Smooth muscle cell (in vitro differentiated cells): Measurements from ENCODE around the gene TBC1D7. TPM values are rescaled to one million over a fixed set of nuclear protein-coding genes. Genes with fewer than 3 reads are reported as not detected.

Experiments
- DNase-seq: peaks from one replicate; lab custom pipeline; 2025; ENCODE audit not compliant: unreplicated experiment; lab: John Stamatoyannopoulos, UW
- H2AFZ ChIP-seq: fragments of 200-600 bp; sonication (generic); 2 replicates; pipeline ENCODE4 v1.6.0; 2016; ENCODE audit warnings: antibody characterized with exemption, low read depth, mild to moderate bottlenecking
- H3F3A ChIP-seq: fragments of 200-600 bp; sonication (generic); 2 replicates; pipeline ENCODE4 v1.6.0; 2017; ENCODE audit warnings: antibody characterized with exemption, low read depth
- H3K27ac ChIP-seq: fragments of 200-600 bp; sonication (generic); 2 replicates; pipeline ENCODE4 v1.5.1; 2016; ENCODE audit warnings: low read depth, mild to moderate bottlenecking
- H3K27me3 ChIP-seq: fragments of 200-600 bp; sonication (generic); 2 replicates; pipeline ENCODE4 v1.6.1; 2016; ENCODE audit warnings: low read depth, mild to moderate bottlenecking
- H3K36me3 ChIP-seq: fragments of 200-600 bp; sonication (generic); 2 replicates; pipeline ENCODE4 v1.5.1; 2016; ENCODE audit warnings: low read depth
- H3K4me1 ChIP-seq: fragments of 200-600 bp; sonication (generic); 2 replicates; pipeline ENCODE4 v1.5.1; 2016; ENCODE audit warnings: low read depth
- H3K4me2 ChIP-seq: fragments of 200-600 bp; sonication (generic); 2 replicates; pipeline ENCODE4 v1.6.0; 2016; ENCODE audit warnings: mild to moderate bottlenecking
- H3K4me3 ChIP-seq: fragments of 200-600 bp; sonication (generic); 2 replicates; pipeline ENCODE4 v1.5.1; 2016; ENCODE audit warnings: mild to moderate bottlenecking
- H3K79me2 ChIP-seq: fragments of 200-600 bp; sonication (generic); 2 replicates; pipeline ENCODE4 v1.6.0; 2016; ENCODE audit warnings: low read depth, mild to moderate bottlenecking
- H3K9ac ChIP-seq: fragments of 200-600 bp; sonication (generic); 2 replicates; pipeline ENCODE4 v1.6.0; 2016; ENCODE audit warnings: low read depth
- H3K9me3 ChIP-seq: fragments of 200-600 bp; sonication (generic); replicated peaks from 2 replicates; pipeline ENCODE4 v1.5.1; 2016; ENCODE audit warnings: low read depth
- H4K20me1 ChIP-seq: fragments of 200-600 bp; sonication (generic); 2 replicates; pipeline ENCODE4 v1.6.0; 2016; ENCODE audit warnings: low read depth
- WGBS: methylation state at CpG from one replicate; pipeline ENCODE4 v1.1.7; 2016; ENCODE audit warnings: low lambda C conversion rate; 5-methylcytosine and 5-hydroxymethylcytosine counted together
- polyA plus RNA-seq: library from polyadenylated mRNA; unstranded; fragments of >200 nt; fragmentation: Nextera tagmentation; extraction: Ambion mirVana; gene quantifications from 2 replicates; pipeline ENCODE4 v1.2.1, GENCODE V29; 2016
- total RNA-seq: library from RNA; depleted of rRNA; stranded (reverse); fragments of >200 nt; gene quantifications from 2 replicates; pipeline ENCODE4 v1.2.3, GENCODE V29; 2014
- TF ChIP-seq, protein P1 (sequence below): fragments of 200-600 bp; sonication (generic); IDR thresholded peaks from 2 replicates; pipeline ENCODE4 v1.5.1; 2017; ENCODE audit warnings: borderline replicate concordance, mild to moderate bottlenecking, antibody characterized with exemption; ENCODE audit not compliant: insufficient read depth, poor library complexity, severe bottlenecking

Gene TBC1D7
- total and polyA plus RNA-seq, 2 experiments from 2014 or later, result 21.1 to 39.6 TPM

DNA sequence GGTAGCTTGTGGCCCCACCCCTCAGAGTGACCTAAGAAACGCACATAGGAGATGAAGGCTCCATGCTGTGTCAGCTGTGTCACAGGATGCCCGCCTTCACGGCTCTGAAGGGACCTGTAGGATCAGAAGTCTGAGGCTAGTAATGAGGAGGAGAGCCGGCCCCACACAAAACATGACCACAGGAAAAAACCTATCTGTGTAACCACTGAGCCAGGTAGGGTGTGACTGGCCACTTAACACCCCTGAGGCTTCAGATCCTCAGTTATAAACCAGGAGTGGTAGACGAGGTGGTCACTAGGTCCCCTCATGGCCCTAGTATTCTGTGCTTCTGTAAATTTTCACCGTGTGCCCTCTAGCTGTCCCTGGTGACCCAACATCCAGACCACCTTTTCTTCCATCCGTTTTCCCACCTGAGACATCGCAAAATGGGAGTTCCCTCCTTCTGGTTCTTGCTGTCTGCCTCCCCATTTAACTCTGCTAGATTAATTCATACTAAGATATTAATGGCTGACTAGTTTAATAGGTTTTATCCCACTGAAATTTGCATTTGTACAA is 52.8 kb downstream of the TBC1D7 start:
- no peak overlapping the region for H3K9ac ChIP-seq
- no peak overlapping the region for H3K27ac ChIP-seq
- DNase-seq, result no peak
- H3F3A ChIP-seq, result peaks cover 13% of the 10 kb centered on the region
- H2AFZ ChIP-seq, result no peak overlapping the region
- no peaks in the 10 kb centered on the region for H3K79me2 ChIP-seq
- H3K4me2 ChIP-seq, result no peak overlapping the region
- H3K27me3 ChIP-seq, result no peaks in the 10 kb centered on the region
- peaks cover 8% of the 10 kb centered on the region for H3K4me1 ChIP-seq
- no peak overlapping the region for H3K4me3 ChIP-seq
- TF ChIP-seq, protein P1, sequence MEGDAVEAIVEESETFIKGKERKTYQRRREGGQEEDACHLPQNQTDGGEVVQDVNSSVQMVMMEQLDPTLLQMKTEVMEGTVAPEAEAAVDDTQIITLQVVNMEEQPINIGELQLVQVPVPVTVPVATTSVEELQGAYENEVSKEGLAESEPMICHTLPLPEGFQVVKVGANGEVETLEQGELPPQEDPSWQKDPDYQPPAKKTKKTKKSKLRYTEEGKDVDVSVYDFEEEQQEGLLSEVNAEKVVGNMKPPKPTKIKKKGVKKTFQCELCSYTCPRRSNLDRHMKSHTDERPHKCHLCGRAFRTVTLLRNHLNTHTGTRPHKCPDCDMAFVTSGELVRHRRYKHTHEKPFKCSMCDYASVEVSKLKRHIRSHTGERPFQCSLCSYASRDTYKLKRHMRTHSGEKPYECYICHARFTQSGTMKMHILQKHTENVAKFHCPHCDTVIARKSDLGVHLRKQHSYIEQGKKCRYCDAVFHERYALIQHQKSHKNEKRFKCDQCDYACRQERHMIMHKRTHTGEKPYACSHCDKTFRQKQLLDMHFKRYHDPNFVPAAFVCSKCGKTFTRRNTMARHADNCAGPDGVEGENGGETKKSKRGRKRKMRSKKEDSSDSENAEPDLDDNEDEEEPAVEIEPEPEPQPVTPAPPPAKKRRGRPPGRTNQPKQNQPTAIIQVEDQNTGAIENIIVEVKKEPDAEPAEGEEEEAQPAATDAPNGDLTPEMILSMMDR, result no peak
- H3K36me3 ChIP-seq, result no peaks in the 10 kb centered on the region
- H3K9me3 ChIP-seq, result no peaks in the 10 kb centered on the region
- H4K20me1 ChIP-seq, result no peaks in the 10 kb centered on the region
- WGBS, result 84% methylated on average over 8 of the region's 8 CpGs

DNA sequence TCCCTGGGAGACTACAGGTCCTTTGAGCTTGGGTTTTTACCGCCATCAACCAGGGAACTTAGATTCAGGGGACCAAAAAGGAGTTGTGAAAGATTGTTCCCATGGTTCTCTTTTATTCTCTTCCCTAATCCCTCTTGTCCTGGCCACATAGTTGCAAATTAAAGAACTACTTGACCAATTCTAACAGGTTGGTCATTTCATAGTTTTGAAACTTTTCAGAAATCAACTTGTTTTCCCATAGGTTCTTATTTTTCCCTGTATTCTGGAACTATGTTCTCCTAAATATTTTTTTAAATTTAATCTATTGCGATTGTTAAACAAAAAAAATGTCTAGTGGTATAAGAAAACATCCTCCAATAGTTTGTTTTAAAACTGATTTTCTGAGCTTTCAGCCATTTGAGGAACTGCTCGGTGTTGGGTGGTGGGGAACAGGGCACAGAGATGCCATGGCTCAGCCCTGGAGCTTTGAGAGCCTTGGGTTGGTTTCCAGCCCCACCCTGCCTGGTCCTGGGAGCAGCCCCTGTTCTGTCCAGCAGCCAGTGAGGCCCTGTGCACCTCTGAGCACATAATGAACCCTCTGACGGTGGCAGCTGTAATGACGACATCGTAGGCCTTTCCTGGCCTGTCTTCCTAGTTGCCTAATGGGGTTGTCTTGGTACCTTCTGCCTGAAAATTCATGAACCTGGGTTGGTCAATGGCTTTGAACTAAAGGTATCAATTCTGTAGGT is 53.5 kb downstream of the TBC1D7 start:
- no peaks in the 10 kb centered on the region for H3K79me2 ChIP-seq
- H3K4me3 ChIP-seq, result no peak overlapping the region
- no peaks in the 10 kb centered on the region for H3K36me3 ChIP-seq
- H3F3A ChIP-seq, result peaks cover 13% of the 10 kb centered on the region
- H3K27me3 ChIP-seq, result no peaks in the 10 kb centered on the region
- WGBS, result 68% methylated on average over 6 of the region's 6 CpGs
- H3K9me3 ChIP-seq, result no peaks in the 10 kb centered on the region
- no peak overlapping the region for H2AFZ ChIP-seq
- TF ChIP-seq, protein P1, result no peak
- H3K27ac ChIP-seq, result peak overlapping the region; percentile 73
- H4K20me1 ChIP-seq, result no peaks in the 10 kb centered on the region
- H3K4me1 ChIP-seq, result peaks cover 8% of the 10 kb centered on the region
- DNase-seq, result no peak
- H3K4me2 ChIP-seq, result peak overlapping the region; percentile 57
- H3K9ac ChIP-seq, result no peak overlapping the region

DNA sequence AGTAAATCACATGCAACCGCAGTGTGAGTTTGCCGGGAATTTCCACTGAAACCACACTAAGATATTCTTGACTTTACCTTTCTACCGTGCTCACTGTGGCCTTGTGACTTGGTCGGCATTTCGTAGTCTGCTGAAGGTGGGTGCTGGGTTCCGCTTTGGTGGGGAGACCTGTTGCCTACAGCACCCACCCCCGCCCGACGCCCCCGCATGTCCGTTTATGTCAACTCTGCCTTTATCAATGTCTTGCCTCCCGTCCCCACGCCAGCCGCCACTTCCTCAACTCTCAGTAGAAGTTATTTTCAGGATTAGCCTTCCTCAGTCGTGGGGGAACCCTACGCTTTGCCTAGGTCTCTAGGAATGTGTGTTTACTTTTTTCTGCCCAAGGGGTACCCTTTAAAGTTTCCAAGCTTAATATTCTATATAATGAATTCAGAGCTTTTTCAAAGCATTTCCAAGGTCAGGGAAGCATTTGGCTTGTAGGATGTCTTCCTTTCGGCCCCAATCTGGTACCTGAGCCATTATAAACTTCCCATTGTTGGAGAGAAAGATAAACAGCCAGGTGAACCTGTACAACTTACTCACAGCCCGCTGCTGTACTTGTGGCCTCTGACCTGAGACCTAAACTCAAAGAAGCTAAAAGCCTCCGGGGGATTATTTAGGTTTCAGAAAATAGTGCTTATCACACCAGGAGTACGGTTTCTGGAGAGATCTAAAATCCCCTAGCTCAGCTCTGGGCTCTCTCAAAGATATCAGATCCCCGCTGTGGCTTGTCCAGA is 54.2 kb downstream of the TBC1D7 start:
- H2AFZ ChIP-seq, result no peak overlapping the region
- no peaks in the 10 kb centered on the region for H3K79me2 ChIP-seq
- no peaks in the 10 kb centered on the region for H3K36me3 ChIP-seq
- TF ChIP-seq, protein P1, result no peak
- H3K27ac ChIP-seq, result peak overlapping the region; percentile 73
- peak overlapping the region; percentile 38 for H3K9ac ChIP-seq
- no peak for DNase-seq
- H3K4me2 ChIP-seq, result peak overlapping the region; percentile 57
- no peaks in the 10 kb centered on the region for H3K27me3 ChIP-seq
- H3K4me1 ChIP-seq, result peaks cover 8% of the 10 kb centered on the region
- H3F3A ChIP-seq, result peaks cover 13% of the 10 kb centered on the region
- H4K20me1 ChIP-seq, result no peaks in the 10 kb centered on the region
- 43% methylated on average over 21 of the region's 21 CpGs for WGBS
- no peak overlapping the region for H3K4me3 ChIP-seq
- no peaks in the 10 kb centered on the region for H3K9me3 ChIP-seq
